ENCODE data around the gene ZGPAT.
"Not testable (repeated sequence)": the region's sequence is repeated elsewhere in the genome, so short reads cannot be mapped to it uniquely, and the experiment has no call there.

ZGPAT gene

GRCh38 chr20:63707558-63708300 lies at the start of gene ZGPAT, which contains the start of gene ARFRP1:
Gene ZGPAT, plus strand, starts transcription at chr20:63708039. Its CDS starts 542 bp downstream, at chr20:63708581.
Gene ARFRP1, minus strand, starts transcription at chr20:63707976. Its CDS starts 885 bp downstream, at chr20:63707091.
- peak; percentile 81 for DNase-seq (ENCODE audit: low read depth)

- DNase-seq (ENCODE audit: low read depth), result no peak
Measured at GRCh38 chr20:63658749-63659187, 49.1 kb upstream of the ZGPAT start.

DNA sequence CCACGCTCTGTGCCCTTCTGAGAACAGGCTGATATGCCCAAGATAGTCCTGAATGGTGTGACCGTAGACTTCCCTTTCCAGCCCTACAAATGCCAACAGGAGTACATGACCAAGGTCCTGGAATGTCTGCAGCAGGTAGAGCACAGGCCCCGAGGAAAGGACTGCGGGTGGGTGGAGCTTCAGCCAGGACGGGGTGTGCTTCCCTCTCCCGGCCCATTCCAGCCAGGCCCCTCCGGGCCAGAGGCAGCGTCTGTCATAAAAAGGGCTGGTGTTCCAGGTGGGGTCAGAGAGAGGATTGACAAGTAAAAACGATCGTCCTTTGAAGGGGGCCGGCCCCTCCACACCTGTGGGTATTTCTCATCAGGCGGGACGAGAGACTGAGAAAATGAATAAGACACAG lies 48.5 kb upstream of the ZGPAT start:
- DNase-seq (ENCODE audit: low read depth), result no peak

DNA sequence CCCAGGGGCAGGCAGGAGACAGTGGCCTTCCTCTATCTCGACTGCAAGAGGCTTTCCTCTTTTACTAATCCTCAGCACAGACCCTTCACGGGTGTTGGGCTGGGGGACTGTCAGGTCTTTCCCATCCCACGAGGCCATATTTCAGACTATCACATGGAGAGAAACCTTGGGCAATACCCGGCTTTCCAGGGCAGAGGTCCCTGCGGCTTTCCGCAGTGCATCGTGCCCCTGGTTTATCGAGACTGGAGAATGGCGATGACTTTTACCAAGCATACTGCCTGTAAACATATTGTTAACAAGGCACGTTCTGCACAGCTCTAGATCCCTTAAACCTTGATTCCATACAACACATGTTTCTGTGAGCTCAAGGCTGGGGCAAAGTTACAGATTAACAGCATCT lies 47.7 kb upstream of the ZGPAT start:
- not testable (repeated sequence) for DNase-seq (ENCODE audit: low read depth)

DNA sequence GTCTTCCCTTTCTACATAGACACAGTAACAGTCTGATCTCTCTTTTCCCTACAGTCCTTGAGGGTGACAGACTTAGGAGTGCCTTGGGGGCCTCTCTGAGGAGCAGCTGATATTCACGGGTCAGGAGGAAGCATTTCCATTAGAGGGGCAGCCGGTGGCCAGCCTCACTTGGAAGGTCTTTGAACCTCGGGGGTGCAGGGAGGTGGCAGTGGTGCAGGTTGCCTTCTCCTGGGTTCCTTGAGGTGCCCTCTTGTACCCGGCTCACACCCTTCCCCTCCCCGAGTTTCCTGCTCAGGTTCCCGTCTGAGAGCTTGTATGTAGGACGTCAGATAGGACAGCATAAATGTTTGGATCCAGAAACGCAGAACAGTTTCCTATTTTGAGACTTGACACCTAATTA lies 47.2 kb upstream of the ZGPAT start:
- DNase-seq (ENCODE audit: low read depth), result no peak

DNA sequence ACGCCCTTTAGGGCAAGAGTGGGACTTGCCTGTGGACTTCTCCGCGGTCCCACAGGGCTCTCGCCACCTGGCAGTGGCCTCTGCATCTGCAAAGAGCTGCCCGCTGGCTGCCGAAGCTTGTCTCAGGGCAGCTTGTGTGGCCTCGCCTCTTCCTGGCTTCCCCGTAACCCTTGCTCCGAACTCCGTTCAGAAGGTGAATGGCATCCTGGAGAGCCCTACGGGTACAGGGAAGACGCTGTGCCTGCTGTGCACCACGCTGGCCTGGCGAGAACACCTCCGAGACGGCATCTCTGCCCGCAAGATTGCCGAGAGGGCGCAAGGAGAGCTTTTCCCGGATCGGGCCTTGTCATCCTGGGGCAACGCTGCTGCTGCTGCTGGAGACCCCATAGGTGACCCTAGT lies 46.7 kb upstream of the ZGPAT start:
- no peak for DNase-seq (ENCODE audit: low read depth)

GRCh38 chr20:63661959-63662812 lies 45.7 kb upstream of the ZGPAT start:
- no peak for DNase-seq (ENCODE audit: low read depth)

- no peak for DNase-seq (ENCODE audit: low read depth)
Measured at GRCh38 chr20:63662813-63663189, 45.0 kb upstream of the ZGPAT start.

- DNase-seq (ENCODE audit: low read depth), result no peak
Measured at GRCh38 chr20:63663332-63664066, 44.3 kb upstream of the ZGPAT start.

DNA sequence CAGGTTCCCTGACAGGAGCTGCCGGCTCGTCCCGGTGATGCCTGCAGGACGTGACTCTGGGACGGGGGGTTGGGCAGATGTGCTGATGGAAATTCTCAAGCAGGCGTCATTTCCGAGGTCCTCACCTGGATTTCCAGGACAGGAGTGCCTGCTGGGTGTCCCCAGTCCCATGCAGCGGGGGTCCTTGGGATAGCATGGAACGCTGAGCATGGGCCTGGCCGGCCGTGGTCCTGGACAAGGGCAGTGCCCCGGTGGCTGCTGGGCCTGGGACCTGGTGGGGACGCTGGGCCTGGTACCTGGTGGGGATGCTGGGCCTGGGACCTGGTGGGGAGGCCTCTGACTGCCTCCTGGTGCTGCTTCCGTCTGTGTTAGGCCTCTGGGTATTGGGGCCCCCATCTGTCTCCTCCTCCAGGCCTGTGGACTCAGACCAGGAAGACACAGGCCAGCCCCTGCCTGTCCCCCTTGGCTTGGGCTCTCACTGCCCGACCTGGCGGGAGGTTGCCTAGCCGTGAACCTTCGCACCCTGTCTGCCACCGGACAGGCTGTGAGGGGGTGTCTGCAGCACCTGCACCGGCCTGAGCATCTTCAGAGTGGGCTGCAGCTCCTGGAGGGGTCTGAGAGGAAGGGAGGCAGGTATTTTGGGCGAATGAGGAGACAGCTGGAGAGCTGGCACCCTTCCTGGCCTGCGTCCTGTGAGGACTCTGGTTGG lies 43.5 kb upstream of the ZGPAT start:
- DNase-seq (ENCODE audit: low read depth), result no peak

- no peak for DNase-seq (ENCODE audit: low read depth)
Measured at GRCh38 chr20:63664861-63665594, 42.8 kb upstream of the ZGPAT start.

GRCh38 chr20:63665708-63666107 lies 42.1 kb upstream of the ZGPAT start:
- DNase-seq (ENCODE audit: low read depth), result no peak

- DNase-seq (ENCODE audit: low read depth), result no peak
Measured at GRCh38 chr20:63667858-63668257, 40.0 kb upstream of the ZGPAT start.

DNA sequence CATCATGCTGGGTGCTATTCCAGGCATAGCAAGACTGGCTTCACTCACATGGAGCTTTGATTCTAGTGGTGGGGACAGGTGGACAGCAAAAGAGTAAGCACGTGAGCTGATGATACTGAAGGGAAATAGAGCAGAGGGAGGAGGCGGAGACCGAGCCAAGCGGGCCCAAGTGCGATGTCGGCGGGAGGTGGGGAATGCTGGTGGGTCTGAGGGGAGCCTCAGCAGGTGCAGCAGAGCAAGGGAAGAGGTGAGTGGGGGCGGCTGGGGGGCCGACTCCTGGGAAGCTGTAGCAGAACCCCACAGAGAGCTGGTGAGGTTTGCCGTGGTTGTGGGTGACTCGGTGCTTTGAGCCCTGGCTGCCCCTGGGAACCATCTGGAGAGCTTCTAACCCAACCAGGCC lies 39.5 kb upstream of the ZGPAT start:
- DNase-seq (ENCODE audit: low read depth), result no peak

- not testable (repeated sequence) for DNase-seq (ENCODE audit: low read depth)
Measured at GRCh38 chr20:63671695-63672094, 36.1 kb upstream of the ZGPAT start.

- DNase-seq (ENCODE audit: low read depth), result no peak
Measured at GRCh38 chr20:63672666-63673065, 35.2 kb upstream of the ZGPAT start.

- DNase-seq (ENCODE audit: low read depth), result no peak
Measured at GRCh38 chr20:63673951-63674350, 33.9 kb upstream of the ZGPAT start.

DNA sequence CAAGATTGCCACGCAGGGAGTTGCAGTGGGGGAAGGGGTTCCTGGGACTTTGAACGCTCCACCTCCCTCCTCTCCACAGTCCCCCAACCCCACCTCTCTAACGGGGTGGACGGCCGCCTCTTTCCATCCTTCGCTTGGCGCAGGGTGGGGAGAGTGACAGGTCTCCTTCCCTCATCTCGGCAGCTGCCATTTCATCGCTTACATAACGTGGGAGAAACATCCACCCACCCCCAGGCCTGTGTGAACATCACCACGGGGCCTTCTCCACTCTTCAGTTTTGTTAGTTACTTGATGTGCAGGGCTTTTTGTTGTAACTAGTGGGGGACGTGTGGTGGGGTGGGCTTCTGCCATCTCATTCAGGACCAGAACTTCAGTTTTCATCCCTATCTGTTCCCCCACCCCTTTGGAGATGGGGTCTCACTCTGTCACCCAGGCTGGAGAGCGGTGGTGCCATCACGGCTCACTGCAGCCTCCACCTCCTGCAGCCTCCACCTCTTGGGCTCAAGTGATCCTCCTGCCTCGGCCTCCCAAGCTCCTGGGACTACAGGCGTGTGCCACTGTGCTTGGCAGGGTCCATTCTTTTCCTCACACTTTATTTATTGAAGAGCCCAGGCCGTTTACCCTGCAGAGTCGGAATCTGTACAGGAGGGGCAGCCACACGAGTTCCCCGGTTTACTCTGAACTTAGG lies 32.0 kb upstream of the ZGPAT start:
- DNase-seq (ENCODE audit: low read depth), result no peak

DNA sequence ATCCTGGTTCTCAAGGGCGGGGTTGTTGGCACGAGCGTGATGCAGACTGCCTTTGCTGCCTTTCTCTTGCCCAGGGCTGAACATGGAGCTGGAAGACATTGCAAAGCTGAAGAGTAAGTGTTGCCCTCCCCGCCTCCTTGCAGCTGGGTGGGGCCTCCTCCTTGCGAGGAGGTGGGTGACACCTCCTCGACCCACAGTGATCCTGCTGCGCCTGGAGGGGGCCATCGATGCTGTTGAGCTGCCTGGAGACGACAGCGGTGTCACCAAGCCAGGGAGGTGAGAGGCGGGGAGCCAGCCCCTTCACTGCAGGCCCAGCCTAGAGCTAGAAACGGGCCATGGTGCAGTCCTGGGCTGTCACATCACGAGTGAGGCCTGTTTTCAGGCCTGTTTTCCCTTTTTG lies 29.8 kb upstream of the ZGPAT start:
- no peak for DNase-seq (ENCODE audit: low read depth)

GRCh38 chr20:63678667-63679465 lies 29.0 kb upstream of the ZGPAT start:
- DNase-seq (ENCODE audit: low read depth), result no peak
